ENCODE results near the gene DCAF11. TPM values are rescaled to one million over a fixed set of nuclear protein-coding genes. Genes with fewer than 3 reads are reported as not detected.

DCAF11 gene
- total RNA-seq, 1 experiment from 2014 or later, result 52.7 TPM

GRCh38 chr14:24066496-24067132 lies 48.0 kb upstream of the DCAF11 start:
- H3K27me3 ChIP-seq (ENCODE audit: insufficient read depth, low read depth), result peaks cover 13% of the 10 kb centered on the region
- H3K4me2 ChIP-seq, result no peak overlapping the region
- no TSS peak for BruUV-seq (replicated peaks)
- H3K27ac ChIP-seq, result no peak overlapping the region
- no peaks in the 10 kb centered on the region for H3K79me2 ChIP-seq (ENCODE audit: low read depth)
- no peaks in the 10 kb centered on the region for H3K9me2 ChIP-seq (ENCODE audit: insufficient read depth)
- ChIA-PET POLR2A (ENCODE audit: unreplicated experiment) (no interaction called here), CTCF (interaction anchor here (0.7 kb wide), 1 partner anchor 9 kb away, joined by 3 read pairs; no protein-coding TSS in a partner anchor)
- H3K36me3 ChIP-seq (ENCODE audit: low read depth), result no peaks in the 10 kb centered on the region
- H2AFZ ChIP-seq, result no peak overlapping the region
- H3K4me3 ChIP-seq, result no peak overlapping the region
- no peaks in the 10 kb centered on the region for H3F3A ChIP-seq (ENCODE audit: insufficient read depth, low read depth)
- no peaks in the 10 kb centered on the region for H4K20me1 ChIP-seq (ENCODE audit: insufficient read depth)
- no peak for DNase-seq
- no peak for TF ChIP-seq CTCF (conservative IDR thresholded peaks at IDR 0.05)
- TF ChIP-seq EZH2 (IDR thresholded peaks at IDR 0.05; ENCODE audit: low read depth), result no peak
- intact Hi-C loops (cut with micrococcal nuclease; ENCODE audit: unreplicated experiment), result no loop called here
- no peaks in the 10 kb centered on the region for H3K9me3 ChIP-seq (ENCODE audit: insufficient read depth, low read depth)
- H3K4me1 ChIP-seq (replicated peaks; ENCODE audit: insufficient read depth), result no peaks in the 10 kb centered on the region

- H3K4me2 ChIP-seq, result no peak overlapping the region
- H3K79me2 ChIP-seq (ENCODE audit: low read depth), result no peaks in the 10 kb centered on the region
- no peaks in the 10 kb centered on the region for H3K4me1 ChIP-seq (replicated peaks; ENCODE audit: insufficient read depth)
- ChIA-PET CTCF (interaction anchor here (0.7 kb wide), 1 partner anchor 10 kb away, joined by 3 read pairs; no protein-coding TSS in a partner anchor), POLR2A (ENCODE audit: unreplicated experiment) (no interaction called here)
- H4K20me1 ChIP-seq (ENCODE audit: insufficient read depth), result no peaks in the 10 kb centered on the region
- no peaks in the 10 kb centered on the region for H3K36me3 ChIP-seq (ENCODE audit: low read depth)
- intact Hi-C loops (cut with micrococcal nuclease; ENCODE audit: unreplicated experiment), result no loop called here
- no peak overlapping the region for H2AFZ ChIP-seq
- no peak for DNase-seq
- peaks cover 13% of the 10 kb centered on the region for H3K27me3 ChIP-seq (ENCODE audit: insufficient read depth, low read depth)
- TF ChIP-seq EZH2 (IDR thresholded peaks at IDR 0.05; ENCODE audit: low read depth), result no peak
- no peak for TF ChIP-seq CTCF (conservative IDR thresholded peaks at IDR 0.05)
- H3K27ac ChIP-seq, result no peak overlapping the region
- no peak overlapping the region for H3K4me3 ChIP-seq
- no peaks in the 10 kb centered on the region for H3K9me3 ChIP-seq (ENCODE audit: insufficient read depth, low read depth)
- no peaks in the 10 kb centered on the region for H3F3A ChIP-seq (ENCODE audit: insufficient read depth, low read depth)
- BruUV-seq (replicated peaks), result no TSS peak
- H3K9me2 ChIP-seq (ENCODE audit: insufficient read depth), result no peaks in the 10 kb centered on the region
Measured at GRCh38 chr14:24067133-24068082, 47.2 kb upstream of the DCAF11 start.

- Histone ChIP-seq H3K27ac (no peak overlapping the region), H2AFZ (no peak overlapping the region), H3F3A (ENCODE audit: insufficient read depth, low read depth) (no peaks in the 10 kb centered on the region), H3K4me2 (no peak overlapping the region), H3K9me3 (ENCODE audit: insufficient read depth, low read depth) (no peaks in the 10 kb centered on the region), H3K4me1 (replicated peaks; ENCODE audit: insufficient read depth) (no peaks in the 10 kb centered on the region), H3K27me3 (ENCODE audit: insufficient read depth, low read depth) (peaks cover 13% of the 10 kb centered on the region), H3K4me3 (no peak overlapping the region), H4K20me1 (ENCODE audit: insufficient read depth) (no peaks in the 10 kb centered on the region), H3K36me3 (ENCODE audit: low read depth) (no peaks in the 10 kb centered on the region), H3K79me2 (ENCODE audit: low read depth) (no peaks in the 10 kb centered on the region), H3K9me2 (ENCODE audit: insufficient read depth) (no peaks in the 10 kb centered on the region)
- intact Hi-C loops (cut with micrococcal nuclease; ENCODE audit: unreplicated experiment), result no loop called here
- BruUV-seq (replicated peaks), result no TSS peak
- ChIA-PET CTCF (interaction anchor here (0.7 kb wide), 1 partner anchor 11 kb away, joined by 11 read pairs; no protein-coding TSS in a partner anchor), POLR2A (ENCODE audit: unreplicated experiment) (interaction anchor here (0.6 to 0.7 kb wide), 2 partner anchors 540 to 864 kb away, joined by 4 to 6 read pairs; no protein-coding TSS in a partner anchor)
- DNase-seq, result no peak
- no peak for TF ChIP-seq EZH2 (IDR thresholded peaks at IDR 0.05; ENCODE audit: low read depth)
- no peak for TF ChIP-seq CTCF (conservative IDR thresholded peaks at IDR 0.05)
Measured at GRCh38 chr14:24068711-24069410, 45.7 kb upstream of the DCAF11 start.

Measured in PC-9 (cell line).